Stimulated activated CD8-positive, alpha-beta memory T cell treated with anti-CD3 and anti-CD28 coated beads, Interleukin-7, amount 100 ng/mL, for 1 hour (primary cell): ENCODE results near the gene PPP2CA.
"Not testable (repeated sequence)": the region's sequence is repeated elsewhere in the genome, so short reads cannot be mapped to it uniquely, and the experiment has no call there.

ENCODE experiments used
- DNase-seq, 2 donors: peaks; one replicate each; pipeline ENCODE4 v3.0.0-alpha.2; 2020; ENCODE audit warnings: low read depth in 2 of 2

Gene PPP2CA

DNA sequence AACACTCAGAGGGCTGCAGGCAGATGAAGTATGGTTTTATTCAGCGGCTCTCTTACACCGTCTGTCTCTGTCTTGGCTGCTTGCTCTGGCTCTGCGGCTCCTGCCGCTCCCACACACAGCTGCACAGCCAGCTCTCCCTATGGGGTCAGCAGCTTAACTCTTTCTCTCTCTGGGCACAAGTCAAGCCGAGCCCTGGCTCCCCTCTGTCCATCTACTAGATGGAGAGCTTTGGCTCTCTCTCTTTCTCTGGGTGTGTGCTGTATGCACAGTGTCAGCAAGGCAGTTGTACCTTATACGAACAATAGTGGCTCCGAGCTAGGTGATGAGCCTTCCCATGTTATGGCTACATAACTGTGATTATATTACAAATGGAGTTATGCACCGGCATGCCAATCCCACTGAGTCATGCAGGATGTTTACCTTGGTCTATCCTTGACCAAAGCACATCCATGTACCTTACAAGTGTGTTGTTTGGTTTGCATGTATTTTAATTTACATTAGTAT lies 19.3 kb upstream of the PPP2CA start:
- DNase-seq = no peak

GRCh38 chr5:134242146-134242545 lies 16.3 kb upstream of the PPP2CA start:
- no peak for DNase-seq

- DNase-seq = no peak
Measured at GRCh38 chr5:134240421-134240962, 14.6 kb upstream of the PPP2CA start.

GRCh38 chr5:134236820-134237219 lies 10.9 kb upstream of the PPP2CA start:
- DNase-seq = no peak

GRCh38 chr5:134236318-134236717 lies 10.4 kb upstream of the PPP2CA start:
- no peak for DNase-seq

DNA sequence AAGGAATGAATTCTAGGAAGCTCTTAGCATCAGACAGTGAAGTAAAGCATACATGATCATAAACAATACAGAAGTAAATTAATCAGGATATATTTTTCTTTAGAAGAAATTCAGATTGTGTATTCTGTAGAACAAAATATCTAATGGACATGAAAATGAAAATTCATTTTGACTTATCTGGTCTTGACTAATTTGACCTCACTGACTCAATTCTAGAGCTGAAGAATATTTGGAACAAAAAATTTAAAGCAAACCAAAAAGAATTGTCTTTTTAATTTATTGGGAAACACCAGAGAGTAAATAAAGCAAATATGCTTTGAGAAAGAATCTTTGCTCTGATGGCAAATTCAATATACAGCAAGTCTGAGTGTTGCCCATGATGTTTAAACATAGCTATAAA lies 2.8 kb upstream of the PPP2CA start:
- no peak for DNase-seq

GRCh38 chr5:134227776-134228175 lies 1.9 kb upstream of the PPP2CA start:
- DNase-seq = no peak

- DNase-seq = no peak
Measured at GRCh38 chr5:134227259-134227658, 1.4 kb upstream of the PPP2CA start.

DNA sequence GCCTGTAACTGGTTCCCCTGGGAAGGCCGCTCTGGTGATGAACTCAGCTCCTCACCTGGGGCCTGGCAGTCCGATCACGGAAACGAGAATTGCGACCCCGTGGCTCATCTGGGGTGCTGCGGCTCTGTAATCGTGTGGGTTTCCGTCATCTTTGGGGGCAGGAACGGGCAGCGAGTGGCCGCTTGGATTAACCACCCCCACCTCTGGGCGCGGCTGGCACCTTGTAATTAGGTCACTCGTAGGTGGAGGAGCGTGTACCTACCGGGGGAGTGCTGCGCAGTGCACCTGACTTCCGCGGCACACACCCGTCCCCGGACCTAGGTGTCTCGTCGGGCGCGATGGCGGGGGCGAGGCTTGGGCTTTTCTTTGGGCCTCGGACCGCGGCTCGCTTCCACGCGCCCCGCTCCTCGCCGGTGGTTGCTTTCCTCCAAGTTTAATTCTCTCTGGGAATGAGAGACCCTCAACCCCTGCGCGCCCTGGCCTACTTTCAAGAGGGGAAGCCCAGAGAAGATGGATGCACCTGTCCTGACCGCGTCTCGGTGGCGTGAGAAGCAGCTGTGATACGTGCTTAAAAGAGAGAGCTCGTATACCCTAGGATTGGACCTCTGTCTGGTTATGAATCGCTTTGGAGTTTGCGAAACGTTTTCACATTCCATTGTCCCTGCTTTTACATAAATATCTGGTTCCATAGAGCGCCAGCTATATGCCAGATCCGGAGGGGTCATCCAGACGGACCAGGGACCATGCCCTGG lies 744 bp upstream of the PPP2CA start:
- DNase-seq = peak in 1 of 2 donors; percentile 45

DNA sequence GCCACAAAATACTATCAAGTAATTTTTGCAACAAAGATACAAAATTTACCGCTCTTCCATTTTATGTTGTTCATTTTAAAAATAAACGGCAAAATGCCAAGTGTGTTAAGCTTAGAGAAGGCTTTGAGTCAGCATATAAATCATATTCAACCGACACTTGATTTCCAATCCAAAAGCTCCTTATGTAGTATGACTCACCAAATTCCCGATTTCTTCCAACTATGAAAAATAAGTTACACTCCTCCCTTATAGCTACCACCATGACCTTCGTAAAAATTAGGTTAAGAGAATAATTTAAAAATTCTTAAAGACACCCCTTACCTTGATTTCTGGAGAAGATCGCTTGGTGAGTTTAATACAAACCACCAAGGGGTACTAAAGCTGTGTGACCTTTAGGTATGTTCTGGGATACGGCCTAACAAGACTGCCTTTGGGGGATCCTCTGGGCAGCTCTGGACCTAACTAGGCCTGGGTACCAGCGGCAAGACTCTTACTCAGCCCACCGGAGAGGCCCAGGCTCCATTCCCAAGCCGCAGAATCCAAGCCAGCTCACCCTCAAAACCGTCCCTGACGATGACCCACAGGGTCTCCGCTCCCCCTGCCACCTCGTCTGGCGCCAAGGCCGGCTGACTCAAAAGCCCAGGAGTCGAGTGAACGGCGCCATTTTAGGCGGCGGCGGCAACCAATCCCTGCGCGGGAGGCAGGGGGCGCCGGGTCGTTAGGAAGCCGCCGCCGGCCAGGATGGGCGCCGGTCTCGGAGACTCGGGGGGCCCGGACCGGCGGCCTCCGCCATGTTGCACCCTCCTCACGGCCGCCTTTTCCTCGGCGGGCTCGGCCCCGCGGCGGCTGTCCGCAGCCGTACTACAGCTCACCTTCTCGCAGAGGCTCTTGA lies 739 bp downstream of the PPP2CA start:
- peak; percentile 21 to 23 for DNase-seq

DNA sequence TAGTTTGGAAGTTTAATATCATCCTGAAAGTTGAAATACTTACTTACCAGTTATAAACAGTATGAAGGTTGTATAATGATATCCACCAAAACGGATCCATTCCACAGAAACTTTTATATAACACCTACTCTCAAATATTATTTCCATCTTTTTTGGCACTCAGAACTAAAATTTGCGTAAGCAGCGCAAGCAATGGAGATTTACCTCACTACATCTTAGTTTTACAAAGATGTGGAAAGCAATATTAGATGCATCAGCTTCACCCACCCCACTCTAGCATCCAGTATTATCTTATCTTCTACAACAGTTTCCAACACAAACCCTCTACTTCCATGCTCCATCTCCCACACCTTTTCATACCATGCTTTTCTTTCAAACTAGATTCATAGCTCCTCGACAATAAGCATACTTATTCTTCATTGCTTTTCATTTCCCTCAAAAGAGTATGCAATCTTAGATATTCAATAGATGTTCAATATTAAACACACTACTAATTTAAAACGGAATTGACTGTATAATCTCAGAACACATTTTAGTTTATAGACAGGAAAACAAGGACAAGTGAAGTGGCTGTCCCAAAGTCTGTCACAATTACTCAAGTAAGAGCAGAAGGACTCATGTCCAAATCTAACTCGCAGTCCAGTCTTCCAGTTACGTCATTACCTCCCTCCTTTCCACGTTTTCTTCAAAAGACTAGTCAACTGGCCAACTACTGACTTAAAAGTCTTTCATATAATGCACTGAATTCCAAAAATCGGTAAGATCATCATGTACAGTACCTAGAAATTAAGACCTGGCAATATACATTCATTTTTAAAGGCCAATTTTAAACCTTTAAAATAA lies 2.2 kb downstream of the PPP2CA start:
- no peak for DNase-seq

GRCh38 chr5:134221690-134222089 lies 4.2 kb downstream of the PPP2CA start:
- DNase-seq = not testable (repeated sequence)

- no peak for DNase-seq
Measured at GRCh38 chr5:134215757-134216156, 10.1 kb downstream of the PPP2CA start.

- not testable (repeated sequence) for DNase-seq
Measured at GRCh38 chr5:134211263-134212031, 14.4 kb downstream of the PPP2CA start.

GRCh38 chr5:134209477-134210245 lies 16.2 kb downstream of the PPP2CA start:
- DNase-seq = no peak

DNA sequence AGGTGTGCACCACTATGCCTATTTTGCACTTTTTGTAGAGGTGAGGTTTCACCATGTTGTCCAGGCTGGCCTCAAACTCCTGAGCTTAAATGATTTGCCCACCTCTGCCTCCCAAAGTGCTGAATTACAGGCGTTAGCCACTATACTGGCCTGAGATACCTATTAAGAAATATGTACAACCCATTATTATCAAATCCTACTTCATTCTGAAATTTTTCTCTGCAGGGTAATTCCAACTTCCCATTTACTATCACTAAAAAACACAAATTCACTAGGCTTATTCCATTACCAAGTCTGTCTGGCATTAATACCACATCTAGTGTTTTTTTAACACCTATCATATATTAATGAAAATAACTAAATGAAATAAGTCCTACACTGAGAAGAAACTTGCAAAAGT lies 18.2 kb downstream of the PPP2CA start:
- DNase-seq = no peak

DNA sequence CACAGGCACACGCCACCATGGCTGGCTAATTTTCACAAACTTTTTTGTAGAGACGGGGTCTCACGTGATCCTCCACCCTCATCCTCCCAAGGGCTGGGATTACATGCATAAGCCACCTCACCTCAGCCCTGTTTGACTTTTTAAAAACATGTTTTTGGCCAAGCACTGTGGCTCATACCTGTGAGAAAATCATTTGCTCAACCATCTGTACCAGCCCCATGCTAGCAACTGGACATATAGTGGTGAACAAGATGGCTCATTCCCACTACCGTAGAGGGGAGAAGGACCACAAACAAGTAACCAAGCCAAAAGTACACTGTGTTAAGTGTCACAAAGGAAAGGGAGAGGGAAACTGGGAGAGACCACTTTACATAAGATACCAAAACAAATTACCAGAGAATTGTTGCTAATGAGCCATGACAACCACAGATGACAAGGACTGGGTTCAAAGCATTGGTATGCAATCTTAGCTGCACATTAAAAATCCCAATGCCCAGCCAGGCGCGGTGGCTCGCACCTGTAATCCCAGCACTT lies 19.2 kb downstream of the PPP2CA start:
- no peak for DNase-seq

DNA sequence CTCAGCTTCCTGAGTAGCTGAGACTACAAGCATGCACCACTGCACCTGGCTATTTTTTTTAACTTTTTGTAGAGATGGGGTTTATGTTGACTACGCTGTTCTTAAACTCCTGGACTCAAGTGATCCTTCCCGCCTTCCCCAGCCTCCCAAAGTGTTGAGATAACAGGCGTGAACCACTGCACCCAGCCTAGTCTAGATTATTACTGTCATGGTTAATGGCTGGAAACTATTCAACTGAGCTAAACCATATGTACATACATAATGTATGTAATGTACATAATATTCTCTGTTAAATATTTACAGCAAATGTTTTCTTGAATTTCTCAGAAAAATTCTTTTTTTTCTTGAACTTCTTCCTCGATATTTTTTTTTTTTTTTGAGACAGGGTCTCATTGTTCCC lies 21.3 kb downstream of the PPP2CA start:
- no peak for DNase-seq

DNA sequence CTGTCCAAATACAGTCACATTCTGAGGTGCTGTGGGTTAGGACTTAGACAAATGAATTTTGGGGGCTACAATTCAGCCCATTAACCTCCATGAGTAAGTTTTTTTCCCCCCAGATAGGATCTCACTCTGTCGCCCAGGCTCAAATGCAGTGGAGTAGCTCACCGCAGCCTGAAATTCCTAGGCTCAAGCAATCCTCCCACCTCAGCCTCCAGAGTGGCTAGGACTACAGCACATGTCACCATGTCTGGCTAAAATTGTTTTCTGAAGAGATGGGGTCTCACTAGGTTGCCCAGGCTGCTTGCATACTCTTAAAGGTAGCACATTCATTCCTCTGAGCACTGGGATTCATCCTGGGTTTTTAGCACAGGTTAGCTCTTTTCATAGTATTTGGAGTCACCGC lies 22.2 kb downstream of the PPP2CA start:
- DNase-seq = no peak

DNA sequence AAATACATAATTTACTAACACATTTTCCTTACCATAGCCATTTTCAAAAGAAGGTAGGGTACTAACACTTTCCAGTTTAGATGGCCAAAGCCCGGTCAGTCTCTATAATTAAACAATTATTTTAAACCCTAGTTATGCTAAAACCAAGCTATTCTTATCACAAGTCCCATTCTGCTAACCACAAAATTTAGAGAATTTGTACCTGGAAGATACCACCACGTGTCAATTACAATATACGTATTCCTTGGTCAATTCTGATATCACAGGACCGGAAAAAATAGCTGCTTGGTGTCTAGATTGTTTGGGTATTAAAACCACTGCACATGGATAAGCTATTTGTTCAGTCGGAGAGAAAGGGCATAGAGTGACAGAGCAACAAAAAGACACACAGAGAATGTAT lies 30.2 kb downstream of the PPP2CA start:
- DNase-seq = no peak
